ENCODE results near the gene PRSS21.

PRSS21 gene

GRCh38 chr16:2856686-2857450, 39.8 kb downstream of the PRSS21 start:
- no peak overlapping the region for H3K4me3 ChIP-seq (ENCODE audit: low read length)
- no peak for DNase-seq (ENCODE audit: low read depth)
- TF ChIP-seq CTCF (conservative IDR thresholded peaks at IDR 0.05; ENCODE audit: low read depth, low read length), result no peak

- DNase-seq (ENCODE audit: low read depth), result no peak
- H3K4me3 ChIP-seq (ENCODE audit: low read length), result no peak within 1 kb of the TSS
- no peak for TF ChIP-seq CTCF (conservative IDR thresholded peaks at IDR 0.05; ENCODE audit: low read depth, low read length)
Observed at GRCh38 chr16:2857451-2858244, 40.6 kb downstream of the PRSS21 start, which contains the start of gene PRSS22. TSS of gene PRSS22 (minus strand) at chr16:2858170. CDS start at chr16:2858104, 66 bp downstream.

- no peak overlapping the region for H3K4me3 ChIP-seq (ENCODE audit: low read length)
- no peak for DNase-seq (ENCODE audit: low read depth)
- peak; percentile 11 for TF ChIP-seq CTCF (conservative IDR thresholded peaks at IDR 0.05; ENCODE audit: low read depth, low read length)
Observed at GRCh38 chr16:2858245-2859025, 41.4 kb downstream of the PRSS21 start.

GRCh38 chr16:2859686-2860265, 42.7 kb downstream of the PRSS21 start:
- TF ChIP-seq CTCF (conservative IDR thresholded peaks at IDR 0.05; ENCODE audit: low read depth, low read length), result no peak
- H3K4me3 ChIP-seq (ENCODE audit: low read length), result no peak overlapping the region

GRCh38 chr16:2860826-2861567, 44.0 kb downstream of the PRSS21 start:
- no peak overlapping the region for H3K4me3 ChIP-seq (ENCODE audit: low read length)
- no peak for DNase-seq (ENCODE audit: low read depth)
- no peak for TF ChIP-seq CTCF (conservative IDR thresholded peaks at IDR 0.05; ENCODE audit: low read depth, low read length)

More at GRCh38 chr16:2859686-2860265, 42.7 kb downstream of the PRSS21 start:
- DNase-seq (ENCODE audit: low read depth), result no peak

- no peak overlapping the region for H3K4me3 ChIP-seq (ENCODE audit: low read length)
- TF ChIP-seq CTCF (conservative IDR thresholded peaks at IDR 0.05; ENCODE audit: low read depth, low read length), result no peak
- no peak for DNase-seq (ENCODE audit: low read depth)
Observed at GRCh38 chr16:2865651-2866050, 48.6 kb downstream of the PRSS21 start.
